HepG2 (cell line): ENCODE data around the gene SLC22A23. TPM values are rescaled to one million over a fixed set of nuclear protein-coding genes. Genes with fewer than 3 reads are reported as not detected.

Source experiments
- ATAC-seq: fragments of 200-7000 bp; cut with Tn5 transposase; 3 replicates; pipeline ENCODE4 v1.9.1; 2020; ENCODE audit warnings: mild to moderate bottlenecking, moderate library complexity
- BruUV-seq: library from RNA; stranded (reverse); fragments of 400-500 nt; replicated peaks from 2 replicates; lab custom pipeline; 2021; lab: Mats Ljungman, UMichigan
- CTCF ChIA-PET: fragments of 300-600 bp; formaldehyde crosslinking; extraction: SDS; loops from one replicate; lab custom pipeline; 2021; ENCODE audit warnings: low total read pairs, inconsistent platforms, low intra/inter-chr PET ratio; lab: Yijun Ruan, JAX
- POLR2A ChIA-PET: fragments of 350-600 bp; sonication (Branson Sonifier 250); formaldehyde crosslinking; loops from one replicate; lab custom pipeline; 2020; ENCODE audit warnings: antibody characterized with exemption, inconsistent platforms; lab: Yijun Ruan, JAX
- DNase-seq: peaks from one replicate; pipeline ENCODE4 v3.0.0-alpha.2; 2015; ENCODE audit warnings: low spot score
- FAIRE-seq: peaks from 3 replicates; lab custom pipeline; 2011; peaks lifted over from hg19 to GRCh38; lab: Jason Lieb, UNC
- H2AFZ ChIP-seq: one replicate; pipeline ENCODE4 v1.6.1; 2011; ENCODE audit warnings: low read length, inconsistent platforms
- H3K27ac ChIP-seq: fragments of 300-600 bp; 3 replicates; pipeline ENCODE4 v1.8.0; 2011; ENCODE audit warnings: mixed run types, mild to moderate bottlenecking, mixed read lengths, low read length, inconsistent platforms; ENCODE audit not compliant: insufficient read depth; ENCODE audit errors: extremely low read length
- H3K27me3 ChIP-seq, 2 experiments: fragments of 200-600 bp in 1 of 2; 2 replicates in 1 of 2; 3 replicates in 1 of 2; pipeline versions ENCODE4 v1.6.0 to v1.8.0; 2011; ENCODE audit warnings: low read length in 2 of 2, mild to moderate bottlenecking in 2 of 2, moderate library complexity in 2 of 2, inconsistent platforms in 1 of 2; ENCODE audit not compliant: insufficient read depth in 2 of 2, control insufficient read depth in 1 of 2
- H3K36me3 ChIP-seq, 2 experiments: fragments of 200-600 bp in 1 of 2; replicated peaks in 1 of 2; 2 replicates in 1 of 2; 3 replicates in 1 of 2; pipeline versions ENCODE4 v1.5.1 to v1.8.0; 2011; ENCODE audit warnings: low read length in 2 of 2, inconsistent platforms in 1 of 2; ENCODE audit not compliant: insufficient read depth in 2 of 2, control insufficient read depth in 1 of 2
- H3K4me1 ChIP-seq: 2 replicates; pipeline ENCODE4 v1.5.1; 2012; ENCODE audit warnings: low read length, inconsistent platforms; ENCODE audit not compliant: insufficient read depth
- H3K4me2 ChIP-seq: 2 replicates; pipeline ENCODE4 v1.6.0; 2011; ENCODE audit warnings: low read depth, low read length, inconsistent platforms
- H3K4me3 ChIP-seq, 3 experiments: fragments of 200-600 bp in 1 of 3; sonication (generic), shearing (Covaris generic) in 1 of 3; replicated peaks in 1 of 3; 2 replicates each; pipeline ENCODE4 v1.5.1; 2011 to 2016; ENCODE audit warnings: low read length in 3 of 3, inconsistent platforms in 2 of 3, low read depth in 2 of 3, mild to moderate bottlenecking in 2 of 3, control low read depth in 1 of 3, mixed read lengths in 1 of 3; ENCODE audit not compliant: insufficient read depth in 1 of 3
- H3K79me2 ChIP-seq: one replicate; pipeline ENCODE4 v1.6.1; 2011; ENCODE audit warnings: low read length, inconsistent platforms; ENCODE audit not compliant: insufficient read depth
- H3K9ac ChIP-seq: 2 replicates; pipeline ENCODE4 v1.6.0; 2011; ENCODE audit warnings: mild to moderate bottlenecking, low read depth, low read length, inconsistent platforms; ENCODE audit not compliant: insufficient read depth
- H3K9me3 ChIP-seq: 2 replicates; pipeline ENCODE4 v1.5.1; 2012; ENCODE audit warnings: mild to moderate bottlenecking, low read length
- H4K20me1 ChIP-seq: 2 replicates; pipeline ENCODE4 v1.6.0; 2011; ENCODE audit warnings: inconsistent platforms, mild to moderate bottlenecking, low read length, moderate library complexity; ENCODE audit not compliant: insufficient read depth
- ATF7-NPFF ChIP-seq: sonication (generic); formaldehyde crosslinking; IDR thresholded peaks from 2 replicates; pipeline ENCODE4 v1.8.1; 2023; ENCODE audit warnings: mild to moderate bottlenecking, low read depth, missing genetic modification reagents, moderate library complexity
- HHEX ChIP-seq: IDR thresholded peaks from 2 replicates; pipeline ENCODE4 v1.6.1; 2016; ENCODE audit warnings: control low read depth
- MEF2D ChIP-seq: sonication (generic); formaldehyde crosslinking; IDR thresholded peaks from 2 replicates; pipeline ENCODE4 v1.5.1; 2020; ENCODE audit warnings: mild to moderate bottlenecking, missing genetic modification reagents
- POLR2AphosphoS2 ChIP-seq: IDR thresholded peaks from 2 replicates; pipeline ENCODE4 v1.6.1; 2011; ENCODE audit warnings: low read depth, low read length, improper control_type of control experiment
- PRDM10 ChIP-seq: sonication (generic); formaldehyde crosslinking; IDR thresholded peaks from 2 replicates; pipeline ENCODE4 v1.4.0; 2020; ENCODE audit warnings: low read depth, missing genetic modification reagents
- SAFB2 ChIP-seq: sonication (generic); formaldehyde crosslinking; IDR thresholded peaks from 2 replicates; pipeline ENCODE4 v1.5.1; 2020; ENCODE audit warnings: missing genetic modification reagents, low read depth, mild to moderate bottlenecking, borderline replicate concordance
- SP5 ChIP-seq: IDR thresholded peaks from 2 replicates; pipeline ENCODE4 v1.6.1; 2016; ENCODE audit warnings: low read depth, borderline replicate concordance
- TAF1 ChIP-seq: sonication (generic); formaldehyde crosslinking; IDR thresholded peaks from 2 replicates; pipeline ENCODE4 v1.4.0; 2020; ENCODE audit warnings: missing genetic modification reagents
- XRCC5 ChIP-seq: fragments of 200-400 bp; formaldehyde crosslinking; optimal IDR thresholded peaks from 2 replicates; pipeline ENCODE3; 2017; ENCODE audit warnings: mild to moderate bottlenecking, low read length
- YEATS2 ChIP-seq: sonication (generic); formaldehyde crosslinking; IDR thresholded peaks from 2 replicates; pipeline ENCODE4 v1.4.0; 2020; ENCODE audit warnings: missing genetic modification reagents, borderline replicate concordance
- ZNF280B ChIP-seq: sonication (generic); formaldehyde crosslinking; IDR thresholded peaks from 2 replicates; pipeline ENCODE4 v1.5.0; 2020; ENCODE audit warnings: missing genetic modification reagents, mild to moderate bottlenecking, borderline replicate concordance
- WGBS: methylation state at CpG from one replicate; pipeline ENCODE4 v1.1.6; 2017; ENCODE audit warnings: low lambda C conversion rate; 5-methylcytosine and 5-hydroxymethylcytosine counted together
- in situ Hi-C: cut with HindIII; loops from 2 replicates; pipeline ENCODE4 v1.10.0; 2017; ENCODE audit warnings: low pct_unique_long_range_greater_than_20kb; ENCODE audit not compliant: extremely low pct_ligation_motif_present
- intact Hi-C: fragments of 100-400 bp; cut with micrococcal nuclease; formaldehyde crosslinking; loops from one replicate; pipeline ENCODE4 v1.10.0; 2022; ENCODE audit not compliant: unreplicated experiment
- polyA plus RNA-seq, 8 experiments: library from polyadenylated mRNA; depleted of rRNA in 3 of 8; stranded (reverse) in 7 of 8; unstranded in 1 of 8; fragments of >200 nt; fragmentation: Illumina TruSeq in 4 of 8; extraction: Trizol in 4 of 8; gene quantifications; 2 replicates each; pipeline versions ENCODE4 v1.2.1 to v1.2.3, GENCODE V29; 2011 to 2016; ENCODE audit warnings: low read depth in 4 of 8, missing spikeins in 1 of 8, mixed read lengths in 1 of 8; ENCODE audit not compliant: insufficient read depth in 1 of 8
- total RNA-seq, 5 experiments: library from RNA; depleted of rRNA; stranded (reverse); fragments of >200 nt; fragmentation: Illumina TruSeq; extraction: Trizol; gene quantifications; 2 replicates each; pipeline ENCODE4 v1.2.3, GENCODE V29; 2016; ENCODE audit warnings: low read depth in 1 of 5
- TF ChIP-seq, protein P1 (sequence below): sonication (generic); formaldehyde crosslinking; IDR thresholded peaks from 2 replicates; pipeline ENCODE4 v1.4.0; 2020; ENCODE audit warnings: missing genetic modification reagents
- TF ChIP-seq, protein P2 (sequence below): sonication (generic); formaldehyde crosslinking; IDR thresholded peaks from 2 replicates; pipeline ENCODE4 v1.5.0; 2020; ENCODE audit warnings: mild to moderate bottlenecking, missing genetic modification reagents, borderline replicate concordance

The SLC22A23 gene
- total and polyA plus RNA-seq, 2 of the 13 experiments (the other 11 are each of a cell fraction or from before 2014, with no cell fraction given) = 11.8 to 17.5 TPM

DNA sequence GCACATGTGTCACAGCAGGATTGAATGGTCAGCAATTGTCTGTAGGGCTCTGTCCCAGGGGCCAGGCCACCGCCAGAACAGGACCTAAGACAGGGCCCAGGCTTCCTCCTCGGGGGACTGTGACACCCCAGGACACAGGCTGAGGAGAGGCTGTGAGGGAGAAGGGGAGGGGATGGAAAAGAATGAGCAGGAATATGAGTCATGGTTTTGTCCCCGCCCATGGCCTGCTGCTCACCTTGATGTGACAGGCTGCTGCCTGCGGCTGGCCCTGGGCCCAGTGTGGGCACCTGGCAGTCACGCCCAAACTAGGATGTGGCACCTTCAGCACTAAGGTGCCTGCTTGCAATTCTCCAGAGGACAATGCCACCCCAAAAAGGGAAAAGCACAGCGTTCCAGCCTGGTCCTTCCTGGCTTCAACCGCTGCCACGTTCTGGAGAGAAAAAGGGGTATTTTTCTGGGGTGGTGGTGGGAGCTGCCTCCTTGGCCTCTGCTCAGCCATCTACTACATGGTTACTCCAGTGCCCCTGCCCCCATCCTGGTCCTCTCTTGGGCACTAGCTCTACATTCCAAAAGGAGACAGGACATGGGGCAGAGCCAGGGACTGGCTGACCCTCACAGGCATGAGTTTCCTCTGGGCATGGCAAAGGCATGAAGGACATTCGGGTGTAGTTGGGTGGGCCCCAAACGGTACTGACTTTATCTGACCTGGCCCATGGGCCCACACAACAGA, 93.4 kb downstream of the SLC22A23 start:
- DNase-seq = peak; percentile 43
- no peak for ATAC-seq
- no peaks in the 10 kb centered on the region for H3K27me3 ChIP-seq
- H3K9me3 ChIP-seq = no peaks in the 10 kb centered on the region
- H4K20me1 ChIP-seq = no peaks in the 10 kb centered on the region
- peaks cover 7 to 33% of the 10 kb centered on the region in 2 experiments; a peak in 4 of 5 replicates for H3K36me3 ChIP-seq
- in situ Hi-C loops = no loop called here
- no peak overlapping the region for H3K4me2 ChIP-seq
- no peak overlapping the region for H2AFZ ChIP-seq
- BruUV-seq = no TSS peak
- no peak for FAIRE-seq
- CTCF ChIA-PET = no interaction called here
- WGBS = 88% methylated on average over 7 of the region's 10 CpGs
- POLR2A ChIA-PET = interaction anchor here (1.0 to 9.1 kb wide), 3 partner anchors 9 to 40 kb away, joined by 3 to 101 read pairs (median 7); no protein-coding TSS in a partner anchor
- peak overlapping the region; percentile 11 for H3K27ac ChIP-seq
- intact Hi-C loops = no loop called here
- no peak overlapping the region for H3K9ac ChIP-seq
- H3K79me2 ChIP-seq = peaks cover 71% of the 10 kb centered on the region
- peaks cover 95% of the 10 kb centered on the region for H3K4me1 ChIP-seq
- no peak overlapping the region for H3K4me3 ChIP-seq
- TF ChIP-seq, protein P1, sequence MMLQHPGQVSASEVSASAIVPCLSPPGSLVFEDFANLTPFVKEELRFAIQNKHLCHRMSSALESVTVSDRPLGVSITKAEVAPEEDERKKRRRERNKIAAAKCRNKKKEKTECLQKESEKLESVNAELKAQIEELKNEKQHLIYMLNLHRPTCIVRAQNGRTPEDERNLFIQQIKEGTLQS (CRISPR knock-in tag) = peak; percentile 70; the same call in 1 of the 2 replicates
- peak; percentile 71; the same call in 1 of the 2 replicates for TF ChIP-seq SP5
- TF ChIP-seq, protein P2, sequence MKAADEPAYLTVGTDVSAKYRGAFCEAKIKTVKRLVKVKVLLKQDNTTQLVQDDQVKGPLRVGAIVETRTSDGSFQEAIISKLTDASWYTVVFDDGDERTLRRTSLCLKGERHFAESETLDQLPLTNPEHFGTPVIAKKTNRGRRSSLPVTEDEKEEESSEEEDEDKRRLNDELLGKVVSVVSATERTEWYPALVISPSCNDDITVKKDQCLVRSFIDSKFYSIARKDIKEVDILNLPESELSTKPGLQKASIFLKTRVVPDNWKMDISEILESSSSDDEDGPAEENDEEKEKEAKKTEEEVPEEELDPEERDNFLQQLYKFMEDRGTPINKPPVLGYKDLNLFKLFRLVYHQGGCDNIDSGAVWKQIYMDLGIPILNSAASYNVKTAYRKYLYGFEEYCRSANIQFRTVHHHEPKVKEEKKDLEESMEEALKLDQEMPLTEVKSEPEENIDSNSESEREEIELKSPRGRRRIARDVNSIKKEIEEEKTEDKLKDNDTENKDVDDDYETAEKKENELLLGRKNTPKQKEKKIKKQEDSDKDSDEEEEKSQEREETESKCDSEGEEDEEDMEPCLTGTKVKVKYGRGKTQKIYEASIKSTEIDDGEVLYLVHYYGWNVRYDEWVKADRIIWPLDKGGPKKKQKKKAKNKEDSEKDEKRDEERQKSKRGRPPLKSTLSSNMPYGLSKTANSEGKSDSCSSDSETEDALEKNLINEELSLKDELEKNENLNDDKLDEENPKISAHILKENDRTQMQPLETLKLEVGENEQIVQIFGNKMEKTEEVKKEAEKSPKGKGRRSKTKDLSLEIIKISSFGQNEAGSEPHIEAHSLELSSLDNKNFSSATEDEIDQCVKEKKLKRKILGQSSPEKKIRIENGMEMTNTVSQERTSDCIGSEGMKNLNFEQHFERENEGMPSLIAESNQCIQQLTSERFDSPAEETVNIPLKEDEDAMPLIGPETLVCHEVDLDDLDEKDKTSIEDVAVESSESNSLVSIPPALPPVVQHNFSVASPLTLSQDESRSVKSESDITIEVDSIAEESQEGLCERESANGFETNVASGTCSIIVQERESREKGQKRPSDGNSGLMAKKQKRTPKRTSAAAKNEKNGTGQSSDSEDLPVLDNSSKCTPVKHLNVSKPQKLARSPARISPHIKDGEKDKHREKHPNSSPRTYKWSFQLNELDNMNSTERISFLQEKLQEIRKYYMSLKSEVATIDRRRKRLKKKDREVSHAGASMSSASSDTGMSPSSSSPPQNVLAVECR (CRISPR knock-in tag) = 0 out of 2 replicates have a peak, but pooled peaks have one; percentile 17
- 0 out of 2 replicates have a peak, but pooled peaks have one; percentile 1 for TF ChIP-seq HHEX
- TF ChIP-seq ZNF280B = 0 out of 2 replicates have a peak, but pooled peaks have one; percentile 5
- TF ChIP-seq XRCC5 = peak; percentile 14
- TF ChIP-seq ATF7-NPFF (CRISPR knock-in tag) = no peak
- TF ChIP-seq YEATS2 (CRISPR knock-in tag) = no peak
- no peak for TF ChIP-seq SAFB2 (CRISPR knock-in tag)
- TF ChIP-seq PRDM10 (CRISPR knock-in tag) = no peak
- no peak for TF ChIP-seq POLR2AphosphoS2
- TF ChIP-seq MEF2D = 0 out of 2 replicates have a peak, but pooled peaks have one; percentile 36
- TF ChIP-seq TAF1 (CRISPR knock-in tag) = no peak
